Stimulated activated naive CD8-positive, alpha-beta T cell treated with anti-CD3 and anti-CD28 coated beads, Interleukin-15, amount 100 ng/mL, for 72 hours (primary cell): ENCODE data around the gene BAIAP3.
"Not testable (repeated sequence)": the region's sequence is repeated elsewhere in the genome, so short reads cannot be mapped to it uniquely, and the experiment has no call there.

Source experiments
- ATAC-seq: fragments of 150-1000 bp; cut with Tn5 transposase; 2 replicates; pipeline ENCODE4 v1.10.0; 2021; ENCODE audit warnings: mild to moderate bottlenecking, moderate library complexity
- DNase-seq, 2 donors: peaks; one replicate each; pipeline ENCODE4 v3.0.0; 2021 to 2022
- H3K27ac Mint-ChIP-seq, 2 donors: one replicate each; pipeline ENCODE4 v1.8.0; 2022; ENCODE audit warnings: mild to moderate bottlenecking in 2 of 2, mixed read lengths in 2 of 2, moderate library complexity in 2 of 2
- H3K27me3 Mint-ChIP-seq: one replicate; pipeline ENCODE4 v1.8.0; 2022; ENCODE audit warnings: mixed read lengths
- H3K4me1 Mint-ChIP-seq: one replicate; pipeline ENCODE4 v1.8.0; 2022; ENCODE audit warnings: mild to moderate bottlenecking, mixed read lengths
- H3K4me3 Mint-ChIP-seq, 2 donors: one replicate each; pipeline ENCODE4 v1.8.0; 2022; ENCODE audit warnings: mild to moderate bottlenecking in 2 of 2, mixed read lengths in 2 of 2, moderate library complexity in 1 of 2
- H3K9me3 Mint-ChIP-seq, 2 donors: one replicate each; pipeline ENCODE4 v1.8.0; 2022; ENCODE audit warnings: mixed read lengths in 2 of 2

BAIAP3 gene

GRCh38 chr16:1322407-1322806 lies 11.0 kb upstream of the BAIAP3 start:
- ATAC-seq: no peak
- H3K4me1 Mint-ChIP-seq: peaks cover 10% of the 10 kb centered on the region
- H3K27me3 Mint-ChIP-seq: no peaks in the 10 kb centered on the region
- H3K9me3 Mint-ChIP-seq: no peaks in the 10 kb centered on the region
- DNase-seq: no peak
- peak overlapping the region in 1 of 2 donors; percentile 48 for H3K27ac Mint-ChIP-seq
- no peak overlapping the region for H3K4me3 Mint-ChIP-seq

DNA sequence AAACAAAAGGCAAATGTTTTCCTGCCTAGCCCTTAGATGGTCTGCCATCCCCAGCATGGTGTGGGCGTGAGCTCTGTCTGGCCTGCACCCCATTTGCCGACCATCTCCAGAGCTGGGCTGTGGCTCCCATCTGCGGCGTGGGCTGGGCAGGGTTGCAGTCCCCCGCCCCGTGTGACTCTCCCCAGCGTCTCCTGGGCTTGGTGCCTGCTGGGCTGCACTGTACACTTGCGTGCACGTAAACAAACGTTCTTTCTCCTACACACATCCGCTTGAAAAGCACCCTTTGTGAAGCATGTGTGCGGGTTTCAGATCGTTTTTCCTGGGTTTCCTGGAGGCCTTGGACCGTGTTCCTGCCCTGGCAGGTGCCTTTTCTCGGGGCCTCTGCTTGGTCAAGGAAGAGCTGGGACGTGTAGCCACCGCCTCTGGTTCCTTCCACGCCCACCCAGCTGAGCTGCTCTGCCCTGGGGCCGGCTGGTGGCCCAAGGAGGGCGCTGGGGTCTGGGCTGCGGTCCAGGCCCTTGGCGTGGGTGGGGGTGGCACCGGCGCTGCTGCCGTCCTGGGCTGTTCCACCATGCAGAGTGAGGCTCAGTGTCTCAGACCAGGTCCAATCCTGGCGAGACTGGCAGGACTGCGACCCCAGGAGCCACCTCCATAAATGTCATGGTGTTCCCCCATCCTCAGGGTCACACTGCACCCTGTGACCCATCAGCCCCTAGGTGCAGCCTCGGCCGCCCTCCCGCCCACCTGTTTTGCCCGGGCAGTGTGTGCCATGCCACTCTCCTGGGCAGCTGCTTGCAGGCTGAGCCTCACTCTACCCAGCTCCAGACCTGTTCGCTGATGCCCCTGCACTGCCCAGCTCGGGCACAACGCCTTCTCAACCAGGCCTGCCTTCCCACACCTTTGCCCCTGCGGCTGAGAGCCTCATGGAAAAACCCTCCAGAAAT lies 9.9 kb upstream of the BAIAP3 start:
- peak overlapping the region in 1 of 2 donors; percentile 81 for H3K27ac Mint-ChIP-seq
- no peak for ATAC-seq
- no peaks in the 10 kb centered on the region for H3K9me3 Mint-ChIP-seq

GRCh38 chr16:1324286-1324826 lies 9.1 kb upstream of the BAIAP3 start:
- Mint-ChIP-seq H3K4me1 (peaks cover 1% of the 10 kb centered on the region), H3K4me3 (no peak overlapping the region), H3K9me3 (no peaks in the 10 kb centered on the region), H3K27me3 (no peaks in the 10 kb centered on the region), H3K27ac (peak overlapping the region in 1 of 2 donors; percentile 87)
- DNase-seq (no peak), ATAC-seq (no peak)

More for the DNA sequence above, 9.9 kb upstream of the BAIAP3 start:
- H3K4me3 Mint-ChIP-seq: no peak overlapping the region
- H3K27me3 Mint-ChIP-seq: no peaks in the 10 kb centered on the region
- no peak for DNase-seq
- peaks cover 4% of the 10 kb centered on the region for H3K4me1 Mint-ChIP-seq

DNA sequence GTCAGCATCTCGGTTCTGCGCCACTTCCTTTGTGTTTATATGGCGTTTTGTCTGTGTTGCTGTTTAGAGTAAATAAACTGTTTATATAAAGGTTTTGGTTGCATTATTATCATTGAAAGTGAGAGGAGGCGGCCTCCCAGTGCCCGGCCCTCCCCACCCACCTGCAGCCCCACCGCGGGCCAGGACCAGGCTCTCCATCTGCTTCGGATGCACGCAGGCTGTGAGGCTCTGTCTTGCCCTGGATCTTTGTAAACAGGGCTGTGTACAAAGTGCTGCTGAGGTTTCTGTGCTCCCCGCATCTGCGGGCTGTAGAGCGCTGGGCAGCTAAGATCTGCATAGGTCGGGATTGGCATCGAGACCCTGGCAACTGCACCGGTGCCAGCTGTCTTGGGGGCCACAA lies 8.2 kb upstream of the BAIAP3 start:
- Mint-ChIP-seq H3K4me3 (no peak overlapping the region), H3K9me3 (no peaks in the 10 kb centered on the region), H3K4me1 (no peaks in the 10 kb centered on the region), H3K27ac (no peak overlapping the region), H3K27me3 (no peaks in the 10 kb centered on the region)
- DNase-seq: no peak
- peak; percentile 1 for ATAC-seq

DNA sequence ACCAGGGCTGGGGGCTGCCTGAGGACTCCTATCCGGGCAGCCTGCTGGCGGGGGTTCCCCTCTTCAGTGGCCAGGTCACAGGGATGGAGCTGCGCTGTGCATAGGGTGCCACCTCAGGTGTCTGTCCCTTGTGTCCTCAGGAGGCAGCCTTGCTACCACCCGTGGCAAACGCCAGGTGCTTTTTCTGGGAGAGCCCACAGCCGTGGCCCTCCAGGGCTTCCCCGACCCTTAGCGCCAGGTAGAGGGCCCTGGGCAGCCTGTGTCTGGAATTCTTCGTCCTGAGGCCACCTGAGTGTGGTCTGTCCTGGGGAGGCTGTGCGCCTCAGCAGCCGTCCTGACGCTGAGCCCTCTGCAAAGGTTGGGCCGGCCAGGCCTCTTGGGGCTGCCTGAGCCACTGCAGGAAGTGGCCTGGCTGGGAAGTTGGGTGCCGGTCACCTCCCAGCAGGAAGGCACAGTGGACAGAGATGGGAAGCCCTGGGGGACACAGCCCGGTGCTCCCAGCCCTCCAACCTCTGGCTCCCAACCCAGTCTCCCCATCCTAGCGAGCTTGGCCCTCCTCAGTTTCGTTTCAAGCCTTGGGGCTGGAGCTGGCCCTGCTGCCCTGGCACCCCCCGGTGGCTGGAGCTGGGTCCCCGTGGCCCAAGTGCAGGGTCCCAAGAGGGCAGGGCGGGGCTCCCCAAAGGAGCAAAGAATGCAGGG lies 7.6 kb upstream of the BAIAP3 start:
- Mint-ChIP-seq H3K9me3 (no peaks in the 10 kb centered on the region), H3K4me3 (no peak overlapping the region), H3K27ac (no peak overlapping the region), H3K27me3 (peaks cover under 1% of the 10 kb centered on the region), H3K4me1 (no peaks in the 10 kb centered on the region)
- DNase-seq (no peak), ATAC-seq (peak; percentile 31)

- Mint-ChIP-seq H3K27ac (no peak overlapping the region), H3K4me1 (peaks cover 4% of the 10 kb centered on the region), H3K9me3 (no peaks in the 10 kb centered on the region), H3K4me3 (no peak overlapping the region), H3K27me3 (peaks cover 6% of the 10 kb centered on the region)
- ATAC-seq (no peak), DNase-seq (no peak)
Measured at GRCh38 chr16:1326391-1326790, 7.1 kb upstream of the BAIAP3 start.

DNA sequence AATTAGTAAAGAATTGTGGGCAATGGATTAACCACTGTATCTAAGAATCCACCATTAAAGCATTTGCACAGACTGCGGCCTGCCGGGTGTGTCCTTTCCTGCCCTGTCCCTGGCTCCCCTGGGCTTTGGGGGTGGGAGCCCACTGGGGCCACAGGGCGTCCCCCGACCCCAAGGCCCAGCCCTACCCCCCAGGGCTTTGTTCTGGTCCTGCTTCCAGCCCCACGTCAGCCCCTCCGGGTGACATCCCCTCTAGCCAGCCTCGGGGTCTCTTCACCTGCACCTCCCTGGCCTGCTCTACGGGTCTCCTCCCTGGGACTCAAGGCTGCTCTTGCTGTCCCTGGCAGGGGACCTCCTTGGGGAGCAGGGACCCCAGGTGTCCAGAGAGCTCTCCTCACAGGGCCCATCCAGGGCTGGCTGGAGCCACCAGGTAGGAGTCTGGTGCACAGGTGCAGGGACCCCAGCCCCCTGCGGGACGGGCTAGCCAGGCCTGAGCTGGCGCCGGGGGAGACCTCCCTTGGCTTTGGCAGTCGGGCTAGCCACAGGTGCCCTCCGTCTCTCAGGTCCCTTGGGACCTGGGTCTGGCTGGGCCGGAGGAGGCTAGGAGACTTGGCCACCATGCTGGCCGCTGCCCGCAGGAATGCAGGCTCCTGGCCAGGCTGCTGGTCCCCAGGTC lies 6.4 kb upstream of the BAIAP3 start:
- DNase-seq (no peak), ATAC-seq (peak; percentile 18)
- H3K27me3 Mint-ChIP-seq: peaks cover 13% of the 10 kb centered on the region
- H3K9me3 Mint-ChIP-seq: no peaks in the 10 kb centered on the region
- no peak overlapping the region for H3K27ac Mint-ChIP-seq
- peaks cover 11% of the 10 kb centered on the region for H3K4me1 Mint-ChIP-seq
- H3K4me3 Mint-ChIP-seq: no peak overlapping the region

- DNase-seq (no peak), ATAC-seq (no peak)
- H3K4me3 Mint-ChIP-seq: no peak overlapping the region
- H3K27me3 Mint-ChIP-seq: peaks cover 18% of the 10 kb centered on the region
- no peaks in the 10 kb centered on the region for H3K9me3 Mint-ChIP-seq
- peaks cover 16% of the 10 kb centered on the region for H3K4me1 Mint-ChIP-seq
- H3K27ac Mint-ChIP-seq: peak overlapping the region in 1 of 2 donors; percentile 27
Measured at GRCh38 chr16:1327619-1327947, 5.9 kb upstream of the BAIAP3 start.

DNA sequence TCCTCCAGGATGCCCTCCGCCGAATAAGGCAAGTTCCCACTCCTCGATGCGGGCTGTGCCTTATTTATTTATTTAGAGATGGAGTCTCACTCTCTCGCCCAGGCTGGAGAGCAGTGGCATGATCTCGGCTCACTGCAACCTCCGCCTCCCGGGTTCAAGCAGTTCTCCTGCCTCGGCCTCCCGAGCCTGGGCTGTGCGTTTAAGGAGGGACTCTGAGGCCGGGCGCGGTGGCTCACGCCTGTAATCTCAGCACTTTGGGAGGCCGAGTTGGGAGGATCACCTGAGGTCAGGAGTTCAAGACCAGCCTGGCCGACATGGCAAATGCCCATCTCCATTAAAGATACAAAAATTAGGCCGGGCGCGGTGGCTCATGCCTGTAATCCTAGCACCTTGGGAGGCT lies 5.3 kb upstream of the BAIAP3 start:
- H3K27ac Mint-ChIP-seq: not testable (repeated sequence)

GRCh38 chr16:1328961-1329360 lies 4.5 kb upstream of the BAIAP3 start:
- H3K4me3 Mint-ChIP-seq, DNase-seq, H3K9me3 Mint-ChIP-seq, ATAC-seq: not testable (repeated sequence)
- Mint-ChIP-seq H3K27ac (peak overlapping the region in 1 of 2 donors; percentile 63), H3K4me1 (peaks cover 20% of the 10 kb centered on the region), H3K27me3 (peaks cover 23% of the 10 kb centered on the region)

More for the DNA sequence above, 5.3 kb upstream of the BAIAP3 start:
- Mint-ChIP-seq H3K4me1 (peaks cover 20% of the 10 kb centered on the region), H3K27me3 (peaks cover 23% of the 10 kb centered on the region)
- not testable (repeated sequence) for H3K9me3 Mint-ChIP-seq, ATAC-seq, H3K4me3 Mint-ChIP-seq, DNase-seq

DNA sequence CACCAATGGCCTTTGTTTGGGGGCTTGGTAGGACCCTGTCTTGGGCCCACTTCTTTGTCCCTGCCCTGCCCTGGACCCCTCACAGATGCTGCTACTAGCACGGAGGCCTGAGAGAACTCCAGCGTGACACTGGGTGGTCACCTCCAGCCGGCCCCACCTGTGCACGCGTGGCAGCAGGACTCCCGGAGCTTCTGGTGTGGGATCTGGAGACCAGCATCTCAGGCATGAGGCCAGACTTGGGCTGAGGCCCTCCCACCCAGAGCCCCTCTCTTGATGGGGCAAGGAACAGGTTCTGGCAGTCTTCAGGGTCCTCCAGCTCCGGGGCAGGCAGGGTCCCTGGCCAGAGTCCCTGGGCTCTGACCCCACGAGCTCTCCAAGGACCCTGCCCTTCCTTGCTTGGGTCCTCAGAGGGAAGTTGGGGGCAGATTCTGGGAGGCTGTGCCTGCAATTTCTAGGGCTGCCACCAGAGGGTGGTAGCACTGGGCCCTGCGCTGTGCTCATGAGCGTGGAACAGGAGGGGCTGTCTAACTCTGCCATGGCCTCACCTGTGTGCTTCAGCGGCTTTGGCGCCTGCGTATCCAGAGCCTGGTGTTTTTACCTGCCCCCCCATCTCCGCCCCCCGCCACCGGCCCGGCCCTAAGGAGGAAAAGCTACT lies 3.1 kb upstream of the BAIAP3 start:
- Mint-ChIP-seq H3K4me3 (no peak overlapping the region), H3K27me3 (peaks cover 37% of the 10 kb centered on the region), H3K4me1 (peaks cover 35% of the 10 kb centered on the region), H3K27ac (no peak overlapping the region), H3K9me3 (no peaks in the 10 kb centered on the region)
- peak in 1 of 2 donors; percentile 35 for DNase-seq
- no peak for ATAC-seq

DNA sequence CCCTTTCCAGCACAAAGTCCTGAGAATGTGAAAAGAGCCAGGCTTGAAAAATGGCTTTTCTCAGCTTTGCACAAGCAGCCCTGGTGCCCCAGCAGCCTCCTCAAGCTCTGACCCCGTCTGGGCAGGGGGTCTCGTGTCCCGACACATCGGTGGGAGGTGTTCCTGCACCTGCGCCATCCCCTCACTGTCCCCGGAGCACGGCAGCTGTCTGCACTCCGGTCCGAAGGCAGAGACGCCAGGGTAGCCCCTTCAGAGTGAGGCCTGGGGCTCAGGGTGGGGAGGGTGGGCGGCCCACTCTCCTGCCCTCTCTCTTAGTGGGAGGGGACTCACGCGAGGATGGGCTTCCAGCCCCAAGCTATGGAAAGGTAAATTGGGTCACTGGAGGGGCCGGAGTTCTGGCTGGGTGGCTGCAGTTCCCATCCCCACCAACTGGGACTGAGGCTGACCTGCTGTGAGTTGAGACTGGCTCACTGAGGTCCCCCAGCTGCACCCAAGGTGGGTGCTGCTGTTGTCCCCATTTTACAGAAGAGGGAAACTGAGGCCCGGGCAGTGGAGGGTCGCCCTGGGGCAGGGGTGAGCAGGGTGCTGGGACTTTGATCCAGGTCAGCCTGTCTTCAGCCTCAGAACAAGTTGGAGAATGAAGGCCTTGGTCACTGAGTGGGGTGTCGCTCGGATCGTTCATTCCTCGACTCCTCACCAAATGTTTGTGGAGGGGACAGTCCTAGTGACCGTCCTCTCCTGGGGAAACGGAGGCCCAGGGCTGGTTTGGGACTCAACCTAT lies 2.3 kb upstream of the BAIAP3 start:
- Mint-ChIP-seq H3K4me1 (peaks cover 42% of the 10 kb centered on the region), H3K27ac (peak overlapping the region in 1 of 2 donors; percentile 95), H3K4me3 (peak overlapping the region in 1 of 2 donors; percentile 49), H3K27me3 (peaks cover 45% of the 10 kb centered on the region), H3K9me3 (no peaks in the 10 kb centered on the region)
- DNase-seq (no peak), ATAC-seq (no peak)

DNA sequence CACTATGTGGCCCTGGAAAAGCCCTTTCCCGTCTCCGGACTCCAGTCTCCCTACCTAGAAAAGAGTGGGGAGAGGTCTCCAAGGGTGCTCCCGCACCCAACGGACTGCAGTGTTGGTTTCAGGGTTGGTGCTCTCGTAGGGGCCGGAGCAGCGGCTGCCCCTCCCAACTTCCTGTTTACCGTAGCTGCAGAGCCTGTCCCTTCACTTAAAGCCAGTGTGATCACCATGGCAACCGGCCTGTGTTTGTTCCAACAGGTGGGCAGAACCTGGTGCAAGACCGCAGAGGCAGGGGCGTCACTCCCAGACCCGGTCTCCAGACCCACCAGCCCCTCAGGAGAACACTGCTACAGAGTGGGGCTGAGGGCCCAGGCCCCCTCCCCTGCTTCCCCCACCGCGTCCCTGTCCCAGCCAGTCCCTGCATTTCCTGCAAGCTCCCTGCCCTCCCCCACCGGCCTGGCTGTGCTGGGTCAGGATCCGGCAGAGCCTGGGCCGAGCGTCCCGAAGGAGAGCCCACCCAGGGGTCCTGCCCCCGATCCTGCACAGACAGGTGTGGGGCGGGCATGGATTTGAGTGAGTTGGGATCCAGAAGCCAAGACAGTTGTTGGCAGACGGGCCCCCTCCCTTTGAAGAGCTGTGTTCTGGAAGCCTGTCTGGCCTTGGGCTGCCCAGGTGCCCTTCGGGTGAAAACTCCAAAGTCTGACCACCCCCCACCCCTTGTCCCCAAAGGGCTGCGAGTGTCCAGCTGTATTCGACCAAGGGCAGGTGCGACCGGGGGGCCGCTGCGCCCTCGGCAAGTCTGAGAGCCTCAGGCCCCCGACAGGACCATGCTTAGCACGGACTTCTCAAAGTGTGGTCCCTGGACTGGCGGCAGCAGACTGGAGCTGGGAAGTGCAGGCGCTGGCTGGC lies 1.5 kb upstream of the BAIAP3 start:
- Mint-ChIP-seq H3K27ac (no peak overlapping the region), H3K27me3 (peaks cover 52% of the 10 kb centered on the region), H3K4me1 (peaks cover 43% of the 10 kb centered on the region), H3K4me3 (peak overlapping the region; percentile 71 to 77), H3K9me3 (no peaks in the 10 kb centered on the region)
- peak; percentile 35 for ATAC-seq
- peak; percentile 37 to 60 for DNase-seq
